ENCODE results near the gene OR9G4. TPM values are rescaled to one million over a fixed set of nuclear protein-coding genes. Genes with fewer than 3 reads are reported as not detected.

Gene OR9G4
- total RNA-seq, 1 experiment from 2014 or later = not detected

GRCh38 chr11:56700914-56701485 is 47.5 kb downstream of the OR9G4 start (continued):
- TF ChIP-seq FOXP4 (CRISPR knock-in tag; IDR thresholded peaks at IDR 0.05) (no peak), NR3C1 (CRISPR knock-in tag; conservative IDR thresholded peaks at IDR 0.05; ENCODE audit: low read depth) (no peak), NR2C2 (CRISPR knock-in tag; IDR thresholded peaks at IDR 0.05) (no peak)

GRCh38 chr11:56700242-56700913 is 48.1 kb downstream of the OR9G4 start:
- H3K9me3 Mint-ChIP-seq = peaks cover 15% of the 10 kb centered on the region
- H3K27me3 Mint-ChIP-seq (ENCODE audit: low read depth) = peaks cover 3% of the 10 kb centered on the region; the same call in 1 of the 2 replicates
- peak; percentile 82 for ATAC-seq
- POLR2A ChIA-PET = no interaction called here
- H3K4me3 Mint-ChIP-seq = no peak overlapping the region
- no peak for TF ChIP-seq ZBTB43 (CRISPR knock-in tag; IDR thresholded peaks at IDR 0.05)
- DNase-seq (ENCODE audit: low spot score) = no peak
- H3K27ac Mint-ChIP-seq = no peak overlapping the region
- H3K36me3 Mint-ChIP-seq = no peaks in the 10 kb centered on the region
- CTCF ChIA-PET = no interaction called here
- H3K4me1 Mint-ChIP-seq = peaks cover 21% of the 10 kb centered on the region

- Mint-ChIP-seq H3K27ac (no peak within 1 kb of the TSS), H3K4me1 (peaks cover 21% of the 10 kb centered on the region), H3K27me3 (ENCODE audit: low read depth) (no peaks in the 10 kb centered on the region), H3K4me3 (no peak within 1 kb of the TSS), H3K36me3 (no peaks in the 10 kb centered on the region), H3K9me3 (peaks cover 18% of the 10 kb centered on the region)
- ATAC-seq = no peak
- DNase-seq (ENCODE audit: low spot score) = no peak
- CTCF ChIA-PET = no interaction called here
- POLR2A ChIA-PET = no interaction called here
- TF ChIP-seq CTCF (IDR thresholded peaks at IDR 0.05) = no peak
- TF ChIP-seq HMGXB4 (CRISPR knock-in tag; IDR thresholded peaks at IDR 0.05) = no peak
- no peak for TF ChIP-seq ZBTB21 (CRISPR knock-in tag; IDR thresholded peaks at IDR 0.05; ENCODE audit: borderline replicate concordance)
- TF ChIP-seq TP53 (CRISPR knock-in tag; IDR thresholded peaks at IDR 0.05) = no peak
- no peak for TF ChIP-seq EMX1 (CRISPR knock-in tag; IDR thresholded peaks at IDR 0.05)
- TF ChIP-seq ZNF671 (CRISPR knock-in tag; IDR thresholded peaks at IDR 0.05) = no peak
- TF ChIP-seq SMAD4 (CRISPR knock-in tag; IDR thresholded peaks at IDR 0.05) = no peak
- TF ChIP-seq ZNF512 (CRISPR knock-in tag; IDR thresholded peaks at IDR 0.05; ENCODE audit: borderline replicate concordance) = no peak
- no peak for TF ChIP-seq AR (CRISPR knock-in tag; IDR thresholded peaks at IDR 0.05)
- no peak for TF ChIP-seq AFF4 (CRISPR knock-in tag; IDR thresholded peaks at IDR 0.05; ENCODE audit: borderline replicate concordance)
Observed at GRCh38 chr11:56698795-56699194, 49.7 kb downstream of the OR9G4 start, which contains the start of gene OR9G1. Gene OR9G1, plus strand, starts transcription at chr11:56699095. Its CDS starts 1,293 bp downstream, at chr11:56700388.

Data from WTC11 (cell line).